Measurements from ENCODE around the gene DEFB129.

- TF ChIP-seq CTCF (IDR thresholded peaks at IDR 0.05), result no peak
- TF ChIP-seq POLR2A (IDR thresholded peaks at IDR 0.05), result no peak
Measured at GRCh38 chr20:187733-188132, 39.3 kb upstream of the DEFB129 start.
